Cardiac muscle cell (in vitro differentiated cells and primary cell): ENCODE data around the gene ASB11. TPM values are rescaled to one million over a fixed set of nuclear protein-coding genes. Genes with fewer than 3 reads are reported as not detected.

Experiments
- DNase-seq, 2 donors: peaks; one replicate each; pipeline versions ENCODE4 v3.0.0 to v3.0.0-alpha.2; 2010 to 2017; ENCODE audit warnings: low read depth in 1 of 2, low spot score in 1 of 2
- H3K27ac ChIP-seq: fragments of 200-600 bp; sonication (generic); 2 replicates; pipeline ENCODE4 v1.5.1; 2016
- H3K27me3 ChIP-seq: fragments of 200-600 bp; sonication (generic); 2 replicates; pipeline ENCODE4 v1.6.0; 2016; ENCODE audit warnings: control low read depth
- H3K36me3 ChIP-seq: fragments of 200-600 bp; sonication (generic); 2 replicates; pipeline ENCODE4 v1.5.1; 2016; ENCODE audit warnings: control low read depth
- H3K4me1 ChIP-seq: fragments of 200-600 bp; sonication (generic); 2 replicates; pipeline ENCODE4 v1.8.1; 2017; ENCODE audit warnings: low read depth, mild to moderate bottlenecking, mixed run types
- H3K4me3 ChIP-seq: fragments of 200-600 bp; sonication (generic); 2 replicates; pipeline ENCODE4 v1.5.1; 2016; ENCODE audit warnings: mild to moderate bottlenecking
- H3K9me3 ChIP-seq: fragments of 200-600 bp; sonication (generic); 2 replicates; pipeline ENCODE4 v1.5.1; 2017; ENCODE audit warnings: low read depth, mild to moderate bottlenecking, control low read depth
- polyA plus RNA-seq: library from polyadenylated mRNA; unstranded; fragments of >200 nt; fragmentation: Nextera tagmentation; extraction: Ambion mirVana; gene quantifications from 2 replicates; pipeline ENCODE4 v1.2.1, GENCODE V29; 2016
- total RNA-seq: library from RNA; depleted of rRNA; stranded (reverse); fragments of >200 nt; gene quantifications from 2 replicates; pipeline ENCODE4 v1.2.3, GENCODE V29; 2016
- TF ChIP-seq, protein P1 (sequence below): IDR thresholded peaks from 2 replicates; pipeline ENCODE4 v1.5.1; 2012; ENCODE audit warnings: low read depth, mild to moderate bottlenecking, low read length

Gene ASB11
- total and polyA plus RNA-seq, 2 experiments from 2014 or later = 0.66 to 1.5 TPM

DNA sequence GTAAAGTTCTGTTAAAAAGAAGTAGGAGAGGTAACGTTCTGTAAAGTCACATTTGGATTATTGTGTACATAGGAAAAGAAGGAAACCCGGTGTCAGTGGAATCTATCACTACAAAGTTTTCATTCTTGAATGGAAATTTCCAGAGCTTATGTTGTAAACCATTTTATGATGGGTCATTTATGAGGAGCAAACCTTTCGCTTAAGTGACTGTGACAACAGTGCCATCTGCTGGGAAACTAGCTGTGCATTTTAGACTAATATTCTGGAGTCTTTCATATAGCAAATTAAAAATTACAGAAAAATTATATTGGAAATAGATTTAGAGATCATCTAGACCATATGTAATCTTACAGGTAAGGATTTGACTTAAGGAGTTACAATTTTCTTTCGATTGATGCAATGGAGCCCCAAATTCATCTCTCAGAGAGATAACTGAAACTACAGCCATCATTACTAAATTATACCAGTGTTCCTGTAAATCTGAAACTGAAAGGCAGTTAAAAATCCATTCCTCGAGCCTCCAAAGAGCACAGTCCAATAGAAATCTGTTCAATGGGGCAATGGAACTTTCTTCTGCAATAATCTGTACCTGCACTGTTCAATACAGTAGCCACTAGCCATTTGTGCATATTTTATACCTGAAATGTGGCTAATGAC lies 72.4 kb downstream of the ASB11 start:
- no peaks in the 10 kb centered on the region for H3K27me3 ChIP-seq
- H3K27ac ChIP-seq = no peak overlapping the region
- DNase-seq = peak; percentile 28 to 68
- no peaks in the 10 kb centered on the region for H3K4me1 ChIP-seq
- H3K36me3 ChIP-seq = no peaks in the 10 kb centered on the region
- TF ChIP-seq, protein P1, sequence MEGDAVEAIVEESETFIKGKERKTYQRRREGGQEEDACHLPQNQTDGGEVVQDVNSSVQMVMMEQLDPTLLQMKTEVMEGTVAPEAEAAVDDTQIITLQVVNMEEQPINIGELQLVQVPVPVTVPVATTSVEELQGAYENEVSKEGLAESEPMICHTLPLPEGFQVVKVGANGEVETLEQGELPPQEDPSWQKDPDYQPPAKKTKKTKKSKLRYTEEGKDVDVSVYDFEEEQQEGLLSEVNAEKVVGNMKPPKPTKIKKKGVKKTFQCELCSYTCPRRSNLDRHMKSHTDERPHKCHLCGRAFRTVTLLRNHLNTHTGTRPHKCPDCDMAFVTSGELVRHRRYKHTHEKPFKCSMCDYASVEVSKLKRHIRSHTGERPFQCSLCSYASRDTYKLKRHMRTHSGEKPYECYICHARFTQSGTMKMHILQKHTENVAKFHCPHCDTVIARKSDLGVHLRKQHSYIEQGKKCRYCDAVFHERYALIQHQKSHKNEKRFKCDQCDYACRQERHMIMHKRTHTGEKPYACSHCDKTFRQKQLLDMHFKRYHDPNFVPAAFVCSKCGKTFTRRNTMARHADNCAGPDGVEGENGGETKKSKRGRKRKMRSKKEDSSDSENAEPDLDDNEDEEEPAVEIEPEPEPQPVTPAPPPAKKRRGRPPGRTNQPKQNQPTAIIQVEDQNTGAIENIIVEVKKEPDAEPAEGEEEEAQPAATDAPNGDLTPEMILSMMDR = peak; percentile 48
- H3K4me3 ChIP-seq = no peak overlapping the region
- no peaks in the 10 kb centered on the region for H3K9me3 ChIP-seq

DNA sequence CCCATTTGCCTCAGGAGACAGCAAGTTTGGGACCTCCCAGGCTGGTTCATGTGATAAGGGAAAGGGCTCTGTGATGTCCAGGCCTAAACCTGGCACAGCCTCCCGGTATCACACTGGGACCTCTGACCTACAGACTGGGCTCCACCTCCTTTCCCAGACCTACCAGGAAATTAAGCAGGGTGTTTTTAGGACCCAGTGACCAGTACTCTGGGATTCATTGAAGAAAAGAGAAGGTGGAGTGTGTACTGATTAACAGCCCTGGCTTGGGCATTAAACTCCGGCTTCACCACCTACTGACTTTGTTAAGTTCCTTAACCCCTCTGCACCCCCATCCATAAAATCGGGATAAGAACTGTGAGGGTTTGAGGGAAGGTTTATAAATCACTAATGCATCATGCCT lies 74.1 kb downstream of the ASB11 start:
- no peaks in the 10 kb centered on the region for H3K27me3 ChIP-seq
- H3K27ac ChIP-seq = no peak overlapping the region
- TF ChIP-seq, protein P1 = no peak
- no peak for DNase-seq
- no peaks in the 10 kb centered on the region for H3K4me1 ChIP-seq
- no peaks in the 10 kb centered on the region for H3K9me3 ChIP-seq
- no peaks in the 10 kb centered on the region for H3K36me3 ChIP-seq
- H3K4me3 ChIP-seq = no peak overlapping the region

DNA sequence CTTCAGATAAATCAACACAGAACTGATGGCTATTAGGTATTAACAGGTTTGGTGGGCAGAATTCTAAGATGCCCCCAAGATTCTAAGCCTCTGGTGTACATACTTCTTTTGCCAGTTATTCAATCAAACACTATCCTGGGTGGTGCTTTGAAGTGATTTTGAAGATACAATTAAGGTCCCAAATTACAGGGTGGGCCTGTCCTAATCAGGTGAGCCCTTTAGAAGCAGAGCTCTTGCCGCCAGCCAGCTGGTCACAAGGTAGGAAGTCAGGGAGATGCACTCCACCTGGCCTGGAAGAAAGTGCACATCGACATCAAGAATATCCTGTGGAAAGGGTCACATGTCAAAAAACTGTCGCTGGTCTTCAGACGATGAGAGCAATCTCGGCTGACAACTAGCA lies 75.0 kb downstream of the ASB11 start:
- no peak overlapping the region for H3K4me3 ChIP-seq
- no peaks in the 10 kb centered on the region for H3K27me3 ChIP-seq
- no peak for DNase-seq
- TF ChIP-seq, protein P1 = no peak
- no peaks in the 10 kb centered on the region for H3K9me3 ChIP-seq
- H3K4me1 ChIP-seq = no peaks in the 10 kb centered on the region
- no peak overlapping the region for H3K27ac ChIP-seq
- H3K36me3 ChIP-seq = no peaks in the 10 kb centered on the region

DNA sequence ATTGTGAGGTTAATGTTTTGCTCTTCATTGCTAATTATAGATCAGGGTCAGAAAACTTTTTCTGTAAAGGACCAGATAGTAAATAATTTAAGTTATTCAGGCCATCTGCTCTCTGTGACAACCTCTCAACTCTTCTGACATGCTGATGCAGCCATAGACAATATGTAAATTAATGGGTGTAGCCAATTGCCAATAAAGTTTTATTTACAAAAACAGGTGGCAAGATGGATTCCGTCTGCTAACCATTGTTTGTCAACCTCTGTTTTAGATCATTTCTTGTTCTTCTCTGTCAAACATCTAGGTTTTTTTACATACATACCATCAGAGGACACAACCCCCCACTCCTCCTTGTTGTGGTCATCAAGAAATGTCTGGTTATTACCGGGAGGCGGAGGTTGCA lies 79.3 kb downstream of the ASB11 start:
- no peak for DNase-seq
- Histone ChIP-seq H3K27ac (no peak overlapping the region), H3K4me3 (no peak overlapping the region), H3K36me3 (no peaks in the 10 kb centered on the region), H3K9me3 (no peaks in the 10 kb centered on the region), H3K27me3 (no peaks in the 10 kb centered on the region), H3K4me1 (no peaks in the 10 kb centered on the region)
- TF ChIP-seq, protein P1 = no peak

DNA sequence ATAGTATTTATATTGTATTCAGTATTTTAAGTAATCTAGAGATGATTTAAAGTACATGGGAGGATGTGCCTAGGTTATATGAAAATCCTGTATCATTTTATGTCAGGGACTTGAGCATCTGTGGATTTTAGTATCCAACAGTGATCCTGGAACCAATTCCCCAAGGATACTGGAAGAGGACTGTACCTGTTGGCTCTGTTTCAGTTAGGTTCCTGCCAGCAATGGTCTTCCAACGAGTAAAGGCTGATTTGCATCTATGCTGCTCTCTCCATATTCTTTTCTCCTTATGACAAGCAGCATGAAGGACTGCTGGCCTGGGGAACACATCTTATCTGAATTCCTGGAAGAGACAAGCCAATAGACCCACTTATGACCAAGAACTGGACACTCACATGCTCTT lies 80.4 kb downstream of the ASB11 start:
- DNase-seq = no peak
- H3K27ac ChIP-seq = no peak overlapping the region
- no peaks in the 10 kb centered on the region for H3K4me1 ChIP-seq
- no peaks in the 10 kb centered on the region for H3K27me3 ChIP-seq
- H3K9me3 ChIP-seq = no peaks in the 10 kb centered on the region
- no peaks in the 10 kb centered on the region for H3K36me3 ChIP-seq
- TF ChIP-seq, protein P1 = no peak
- H3K4me3 ChIP-seq = no peak overlapping the region
